H1 (cell line): Measurements from ENCODE around the gene SPTBN5. TPM values are rescaled to one million over a fixed set of nuclear protein-coding genes. Genes with fewer than 3 reads are reported as not detected.
A peak's percentile ranks its signal among the peaks of the same experiment; 100 is the strongest.

Experiments
- CTCF ChIA-PET: fragments of 300-600 bp; sonication (Branson Sonifier 250); formaldehyde crosslinking; loops from one replicate; lab custom pipeline; 2021; ENCODE audit not compliant: partially characterized antibody; lab: Charles Lee
- POLR2A ChIA-PET: fragments of 300-600 bp; sonication (Branson Sonifier 250); formaldehyde crosslinking; loops from one replicate; lab custom pipeline; 2021; ENCODE audit warnings: inconsistent platforms; ENCODE audit not compliant: partially characterized antibody; lab: Charles Lee
- DNase-seq, 2 experiments: peaks; one replicate each; pipeline versions ENCODE4 v3.0.0 to v3.0.0-alpha.2; 2010 to 2022; ENCODE audit warnings: low spot score in 2 of 2, low read depth in 1 of 2, mixed read lengths in 1 of 2
- FAIRE-seq: peaks from 2 replicates; lab custom pipeline; 2011; peaks lifted over from hg19 to GRCh38; lab: Jason Lieb, UNC
- H2AFZ ChIP-seq: 2 replicates; pipeline ENCODE4 v1.8.1; 2012; ENCODE audit warnings: low read length, inconsistent platforms
- H2AK5ac ChIP-seq: 2 replicates; pipeline ENCODE4 v1.6.1; 2013; ENCODE audit warnings: low read depth, low read length
- H2BK120ac ChIP-seq: replicated peaks from 2 replicates; pipeline ENCODE3; 2013; ENCODE audit warnings: low read depth, low read length, inconsistent platforms
- H2BK12ac ChIP-seq: 2 replicates; pipeline ENCODE4 v1.6.1; 2013; ENCODE audit warnings: low read depth, low read length
- H2BK15ac ChIP-seq: 2 replicates; pipeline ENCODE4 v1.6.1; 2013; ENCODE audit warnings: low read length
- H2BK20ac ChIP-seq: 2 replicates; pipeline ENCODE4 v1.6.1; 2013; ENCODE audit warnings: low read length
- H2BK5ac ChIP-seq: 2 replicates; pipeline ENCODE4 v1.6.1; 2013; ENCODE audit warnings: low read depth, low read length
- H3K14ac ChIP-seq: 2 replicates; pipeline ENCODE4 v1.6.1; 2013; ENCODE audit warnings: inconsistent platforms; ENCODE audit not compliant: insufficient read length
- H3K18ac ChIP-seq: 2 replicates; pipeline ENCODE4 v1.6.1; 2013; ENCODE audit warnings: low read length; ENCODE audit errors: extremely low read depth
- H3K23ac ChIP-seq: 2 replicates; pipeline ENCODE4 v1.6.1; 2013; ENCODE audit warnings: inconsistent platforms; ENCODE audit not compliant: insufficient read length
- H3K23me2 ChIP-seq: 2 replicates; pipeline ENCODE4 v1.6.1; 2013; ENCODE audit warnings: low read depth, low read length
- H3K27ac ChIP-seq: 2 replicates; pipeline ENCODE4 v1.6.1; 2011; ENCODE audit warnings: low read depth, low read length, inconsistent platforms
- H3K27me3 ChIP-seq, 4 experiments: replicated peaks in 1 of 4; 1 replicate in 1 of 4; 2 replicates in 3 of 4; pipeline versions ENCODE4 v1.6.1 to v1.8.1; 2011 to 2013; ENCODE audit warnings: low read length in 3 of 4, mild to moderate bottlenecking in 3 of 4, inconsistent platforms in 2 of 4, mixed read lengths in 2 of 4, moderate library complexity in 1 of 4; ENCODE audit not compliant: control insufficient read depth in 3 of 4, insufficient read depth in 3 of 4; ENCODE audit errors: extremely low read depth in 1 of 4
- H3K36me3 ChIP-seq, 4 experiments: 2 replicates each; pipeline versions ENCODE4 v1.6.1 to v1.8.1; 2011 to 2013; ENCODE audit warnings: mild to moderate bottlenecking in 4 of 4, low read length in 3 of 4, moderate library complexity in 2 of 4, control low read depth in 1 of 4, inconsistent platforms in 1 of 4; ENCODE audit not compliant: insufficient read depth in 4 of 4, control insufficient read depth in 2 of 4
- H3K4ac ChIP-seq: replicated peaks from 2 replicates; pipeline ENCODE3; 2013; ENCODE audit warnings: low read length, low read depth, mixed read lengths, inconsistent platforms; ENCODE audit not compliant: insufficient read length
- H3K4me1 ChIP-seq, 4 experiments: replicated peaks in 1 of 4; 1 replicate in 1 of 4; 2 replicates in 3 of 4; pipeline versions ENCODE4 v1.6.1 to v1.8.1; 2011 to 2013; ENCODE audit warnings: low read length in 3 of 4, inconsistent platforms in 2 of 4, mixed read lengths in 1 of 4; ENCODE audit not compliant: insufficient read depth in 4 of 4, control insufficient read depth in 3 of 4
- H3K4me2 ChIP-seq, 2 experiments: 2 replicates each; pipeline versions ENCODE4 v1.6.1 to v1.8.1; 2011 to 2013; ENCODE audit warnings: low read depth in 2 of 2, low read length in 2 of 2, control low read depth in 1 of 2, inconsistent platforms in 1 of 2, mild to moderate bottlenecking in 1 of 2; ENCODE audit not compliant: insufficient read depth in 1 of 2
- H3K4me3 ChIP-seq, 4 experiments: fragments of 200-600, 300-600 bp in 1 of 4; sonication (generic), shearing (Covaris generic), sonication (Bioruptor Twin) in 1 of 4; 2 replicates each; pipeline versions ENCODE4 v1.5.1 to v1.8.1; 2011 to 2016; ENCODE audit warnings: low read length in 4 of 4, low read depth in 3 of 4, control low read depth in 2 of 4, inconsistent platforms in 2 of 4, mild to moderate bottlenecking in 2 of 4, mixed read lengths in 1 of 4, moderate library complexity in 1 of 4; ENCODE audit not compliant: insufficient read depth in 2 of 4; ENCODE audit errors: extremely low read depth in 1 of 4
- H3K56ac ChIP-seq: replicated peaks from 2 replicates; pipeline ENCODE3; 2013; ENCODE audit warnings: low read depth, mild to moderate bottlenecking, mixed read lengths, low read length, inconsistent platforms; ENCODE audit not compliant: insufficient read length
- H3K79me1 ChIP-seq: 2 replicates; pipeline ENCODE4 v1.6.1; 2013; ENCODE audit warnings: low read depth, low read length, control low read depth
- H3K79me2 ChIP-seq, 2 experiments: 2 replicates each; pipeline versions ENCODE4 v1.6.1 to v1.8.1; 2012 to 2013; ENCODE audit warnings: low read length in 2 of 2, mild to moderate bottlenecking in 2 of 2, inconsistent platforms in 1 of 2; ENCODE audit not compliant: insufficient read depth in 2 of 2, control insufficient read depth in 1 of 2
- H3K9ac ChIP-seq, 4 experiments: replicated peaks in 1 of 4; 1 replicate in 1 of 4; 2 replicates in 3 of 4; pipeline versions ENCODE4 v1.6.1 to v1.8.1; 2011 to 2013; ENCODE audit warnings: low read depth in 3 of 4, low read length in 3 of 4, control low read depth in 2 of 4, mild to moderate bottlenecking in 2 of 4, moderate library complexity in 2 of 4, inconsistent platforms in 1 of 4; ENCODE audit errors: extremely low read depth in 1 of 4
- H3K9me3 ChIP-seq, 2 experiments: 2 replicates each; pipeline versions ENCODE4 v1.6.1 to v1.8.1; 2012 to 2013; ENCODE audit warnings: mild to moderate bottlenecking in 2 of 2, moderate library complexity in 2 of 2, control low read depth in 1 of 2, inconsistent platforms in 1 of 2, low read depth in 1 of 2, low read length in 1 of 2, mixed read lengths in 1 of 2; ENCODE audit not compliant: insufficient read depth in 2 of 2
- H4K20me1 ChIP-seq, 2 experiments: replicated peaks in 1 of 2; 2 replicates each; pipeline versions ENCODE3 to v1.8.1; 2011 to 2013; ENCODE audit warnings: inconsistent platforms in 2 of 2, low read length in 2 of 2, mild to moderate bottlenecking in 1 of 2; ENCODE audit not compliant: insufficient read depth in 2 of 2, control insufficient read depth in 1 of 2
- H4K5ac ChIP-seq: 2 replicates; pipeline ENCODE4 v1.6.1; 2013; ENCODE audit warnings: low read length, low read depth, mixed read lengths, inconsistent platforms; ENCODE audit not compliant: insufficient read length
- H4K8ac ChIP-seq: 2 replicates; pipeline ENCODE4 v1.8.0; 2013; ENCODE audit warnings: mild to moderate bottlenecking, moderate library complexity, low read length, inconsistent platforms; ENCODE audit not compliant: insufficient read depth; ENCODE audit errors: extremely low read depth
- H4K91ac ChIP-seq: replicated peaks from 2 replicates; pipeline ENCODE3; 2013; ENCODE audit warnings: low read length, mixed read lengths, inconsistent platforms; ENCODE audit not compliant: insufficient read length
- ATF2 ChIP-seq: IDR thresholded peaks from 2 replicates; pipeline ENCODE4 v1.6.1; 2012; ENCODE audit warnings: low read length, inconsistent platforms
- CTBP2 ChIP-seq: IDR thresholded peaks from 2 replicates; pipeline ENCODE4 v1.7.0; 2011; ENCODE audit warnings: borderline replicate concordance, mild to moderate bottlenecking, moderate library complexity, mixed read lengths, low read length; ENCODE audit not compliant: insufficient read depth, insufficient read length
- EP300 ChIP-seq, 2 experiments: IDR thresholded peaks; 1 replicate in 1 of 2; 2 replicates in 1 of 2; pipeline ENCODE4 v1.6.1; 2011 to 2012; ENCODE audit warnings: low read depth in 2 of 2, low read length in 2 of 2, mild to moderate bottlenecking in 2 of 2, borderline replicate concordance in 1 of 2, inconsistent platforms in 1 of 2, moderate library complexity in 1 of 2
- EZH2 ChIP-seq: fragments of 200-600 bp; sonication (generic); IDR thresholded peaks from 2 replicates; pipeline ENCODE4 v1.7.1; 2012; ENCODE audit warnings: low read depth, mild to moderate bottlenecking, moderate library complexity, low read length, inconsistent platforms; ENCODE audit not compliant: severe bottlenecking
- FOSL1 ChIP-seq: IDR thresholded peaks from 2 replicates; pipeline ENCODE4 v1.6.1; 2011; ENCODE audit warnings: mild to moderate bottlenecking, low read depth, low read length, moderate library complexity; ENCODE audit not compliant: insufficient read depth
- GTF2F1 ChIP-seq: IDR thresholded peaks from 2 replicates; pipeline ENCODE4 v1.6.1; 2012; ENCODE audit warnings: low read depth, low read length, improper control_type of control experiment, borderline replicate concordance
- KDM5A ChIP-seq: fragments of 200-600 bp; IDR thresholded peaks from 2 replicates; pipeline ENCODE4 v1.7.1; 2012; ENCODE audit warnings: mild to moderate bottlenecking, low read length, inconsistent platforms, mixed read lengths
- PHF8 ChIP-seq: fragments of 200-600 bp; sonication (generic); conservative IDR thresholded peaks from 2 replicates; pipeline ENCODE4 v1.7.1; 2012; ENCODE audit warnings: low read depth, mild to moderate bottlenecking, inconsistent platforms, low read length, moderate library complexity
- SIRT6 ChIP-seq: IDR thresholded peaks from one replicate; pipeline ENCODE4 v1.7.1; 2012; ENCODE audit warnings: low read length, inconsistent platforms
- SP1 ChIP-seq: IDR thresholded peaks from 2 replicates; pipeline ENCODE4 v1.6.1; 2011; ENCODE audit warnings: low read depth, low read length
- WGBS, 2 experiments: shearing (Covaris generic) in 1 of 2; methylation state at CpG; one replicate each; pipeline versions ENCODE4 v1.1.6 to v1.1.7; 2013 to 2015; ENCODE audit warnings: low lambda C conversion rate in 2 of 2, mixed read lengths in 2 of 2, inconsistent platforms in 1 of 2, low coverage in 1 of 2, missing lambda C conversion rate in 1 of 2; ENCODE audit not compliant: insufficient replicate concordance in 2 of 2, insufficient coverage in 1 of 2, insufficient read length in 1 of 2; ENCODE audit errors: extremely low coverage in 1 of 2, missing lambda C conversion rate in 1 of 2; 5-methylcytosine and 5-hydroxymethylcytosine counted together
- polyA plus RNA-seq, 7 experiments: library from polyadenylated mRNA; depleted of rRNA in 3 of 7; stranded (reverse) in 5 of 7; unstranded in 2 of 7; fragments of >200 nt in 5 of 7; fragments of 200-250 nt in 2 of 7; gene quantifications; 1 replicate in 5 of 7; 2 replicates in 1 of 7; 4 replicates in 1 of 7; pipeline versions ENCODE4 v1.2.1 to v1.2.3, GENCODE V29; 2011 to 2013; ENCODE audit warnings: missing spikeins in 2 of 7, mixed read lengths in 2 of 7
- total RNA-seq: library from RNA; stranded (reverse); fragmentation: NEBNext Ultra II Directional; extraction: Animal tissue kit (Norgen Biotek cat#: 25700); gene quantifications from 2 replicates; pipeline ENCODE4 v1.2.1, GENCODE V29; 2021

The SPTBN5 gene
- total and polyA plus RNA-seq, 2 of the 8 experiments (the other 6 are each of a cell fraction or from before 2014, with no cell fraction given): 0.32 to 0.84 TPM

- Histone ChIP-seq H2BK20ac (no peak overlapping the region), H3K14ac (no peak overlapping the region), H2BK120ac (no peak overlapping the region), H2BK15ac (no peak overlapping the region), H3K18ac (no peak overlapping the region), H3K36me3 (peaks cover 0 to 6% (median under 1%) of the 10 kb centered on the region in 4 experiments; a peak in 2 of 8 replicates), H4K5ac (no peak overlapping the region), H3K4me3 (no peak overlapping the region), H4K91ac (no peak overlapping the region), H2AFZ (no peak overlapping the region), H3K23ac (no peak overlapping the region), H3K23me2 (no peaks in the 10 kb centered on the region), H3K56ac (no peak overlapping the region), H4K20me1 (no peaks in the 10 kb centered on the region), H3K4me1 (peaks cover 0 to 2% (median 0%) of the 10 kb centered on the region in 4 experiments; a peak in 1 of 7 replicates), H3K9ac (no peak overlapping the region), H2AK5ac (no peak overlapping the region), H3K27ac (no peak overlapping the region), H2BK12ac (no peak overlapping the region), H3K9me3 (no peaks in the 10 kb centered on the region), H3K27me3 (no peaks in the 10 kb centered on the region; a peak in 1 of 7 replicates), H3K4me2 (no peak overlapping the region), H3K4ac (no peak overlapping the region), H4K8ac (0 out of 2 replicates have a peak overlapping the region, but pooled peaks have one; percentile 65), H3K79me2 (no peaks in the 10 kb centered on the region), H2BK5ac (no peak overlapping the region), H3K79me1 (no peaks in the 10 kb centered on the region)
- DNase-seq (no peak), FAIRE-seq (no peak)
- TF ChIP-seq PHF8 (no peak), FOSL1 (no peak), GTF2F1 (no peak), CTBP2 (no peak), KDM5A (no peak), EZH2 (no peak), EP300 (IDR thresholded peaks at IDR 0.05; ENCODE audit: borderline replicate concordance in 1 of 2, low read depth in 2 of 2, low read length in 2 of 2) (no peak), ATF2 (no peak), SIRT6 (no peak), SP1 (no peak)
- CTCF ChIA-PET: interaction anchor here (0.5 to 2.5 kb wide), 11 partner anchors 9 to 631 kb away, joined by 3 to 24 read pairs (median 4); no protein-coding TSS in a partner anchor
- WGBS, 2 experiments: 92% methylated on average over 11 of the region's 11 CpGs; no CpG with 5 or more reads in 1 of the 2 experiments
- POLR2A ChIA-PET: interaction anchor here (0.9 to 1.8 kb wide), 3 partner anchors 9 to 55 kb away, joined by 4 to 6 read pairs (median 4); no protein-coding TSS in a partner anchor
Measured at GRCh38 chr15:41895491-41895890, 1.6 kb upstream of the SPTBN5 start.
